ENCODE measurements around the gene MCRS1.
A peak's percentile ranks its signal among the peaks of the same experiment; 100 is the strongest.

The MCRS1 gene

DNA sequence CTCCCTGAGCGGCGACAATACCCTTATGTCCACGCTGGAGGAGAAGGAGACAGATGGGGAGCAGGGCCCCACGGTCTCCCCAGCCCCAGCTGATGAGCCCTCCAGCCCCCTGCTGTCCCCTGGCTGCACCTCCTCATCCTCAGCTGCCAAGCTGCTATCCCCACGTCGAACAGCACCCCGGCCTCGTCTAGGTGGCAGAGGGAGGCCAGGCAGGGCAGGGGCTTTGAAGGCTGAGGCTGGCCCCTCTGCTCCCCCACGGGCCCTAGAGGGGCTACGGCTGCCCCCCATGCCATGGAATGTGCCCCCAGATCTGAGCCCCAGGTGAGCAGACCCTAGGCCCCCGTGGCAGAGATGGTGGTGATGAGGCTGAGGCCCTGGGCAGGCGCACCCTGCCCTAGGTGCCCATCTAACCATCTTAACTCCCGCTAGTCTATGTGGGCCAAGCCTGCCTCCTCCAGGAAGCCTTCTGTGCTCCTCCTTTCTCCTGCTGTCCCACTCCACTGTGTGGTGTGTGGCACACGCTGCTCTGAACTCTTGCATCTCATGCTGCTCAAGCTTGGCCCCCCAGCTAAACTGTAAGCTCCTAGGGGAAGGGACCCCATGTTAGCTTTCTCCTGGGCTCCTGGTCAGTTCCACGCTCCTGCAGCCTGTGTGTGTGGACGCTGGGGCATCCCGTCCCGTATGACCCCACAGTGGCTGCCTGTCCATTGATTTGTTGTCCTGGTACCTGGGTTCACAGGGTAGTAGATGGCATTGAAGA is 12.1 kb downstream of the MCRS1 start:
- no peak for TF ChIP-seq CTCF (conservative IDR thresholded peaks at IDR 0.05; ENCODE audit: control insufficient read depth, insufficient read depth, low read depth, low read length)
- no peak for DNase-seq (ENCODE audit: low read depth)
- H3K4me3 ChIP-seq (ENCODE audit: control insufficient read depth, low read depth, low read length), result no peak overlapping the region

DNA sequence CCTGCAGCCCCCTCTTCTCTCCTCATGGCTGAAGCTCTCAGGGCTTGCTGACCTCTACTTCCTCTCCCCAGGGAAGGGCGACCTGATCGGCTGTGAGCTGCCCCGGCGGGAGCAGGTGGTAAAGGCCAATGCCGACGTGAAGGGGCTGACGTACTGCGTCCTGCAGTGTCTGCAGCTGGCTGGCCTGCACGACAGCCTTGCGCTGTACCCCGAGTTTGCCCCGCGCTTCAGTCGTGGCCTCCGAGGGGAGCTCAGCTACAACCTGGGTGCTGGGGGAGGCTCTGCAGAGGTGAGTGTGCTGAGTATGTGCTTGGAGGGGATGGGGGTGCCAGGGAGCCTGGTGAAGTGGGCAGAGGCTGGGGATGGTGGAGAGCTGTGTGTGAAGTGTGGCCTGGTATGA is 13.7 kb downstream of the MCRS1 start:
- no peak for TF ChIP-seq CTCF (conservative IDR thresholded peaks at IDR 0.05; ENCODE audit: control insufficient read depth, insufficient read depth, low read depth, low read length)
- DNase-seq (ENCODE audit: low read depth), result no peak
- H3K4me3 ChIP-seq (ENCODE audit: control insufficient read depth, low read depth, low read length), result no peak overlapping the region

DNA sequence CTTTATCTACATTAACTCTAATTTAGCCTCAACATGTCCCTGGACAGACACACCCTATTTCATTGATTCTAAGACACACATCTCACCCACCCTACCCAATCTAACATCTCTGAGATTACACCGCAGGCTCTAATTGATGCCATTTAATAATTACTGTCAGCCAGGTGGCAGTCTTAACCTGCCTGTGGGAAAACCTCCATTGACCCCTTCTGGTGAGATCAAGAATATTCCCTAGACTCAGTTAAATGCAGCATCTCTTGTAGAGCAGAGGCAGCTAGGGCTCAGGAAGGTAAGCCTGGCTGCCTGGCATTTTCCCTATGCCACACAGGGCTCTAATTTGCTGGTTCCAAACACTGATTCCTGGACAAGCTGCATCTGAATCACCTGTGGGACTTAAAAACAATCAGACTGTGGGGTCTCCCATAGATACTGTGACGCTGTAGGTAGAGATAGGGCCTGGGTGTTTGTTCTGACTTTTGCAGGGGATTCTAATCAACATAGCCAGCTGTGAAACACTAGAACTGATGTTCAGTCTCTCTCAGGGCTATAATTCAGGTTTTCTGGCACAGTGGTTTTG is 14.3 kb downstream of the MCRS1 start:
- no peak overlapping the region for H3K4me3 ChIP-seq (ENCODE audit: control insufficient read depth, low read depth, low read length)
- peak; percentile 35 for TF ChIP-seq CTCF (conservative IDR thresholded peaks at IDR 0.05; ENCODE audit: control insufficient read depth, insufficient read depth, low read depth, low read length)
- DNase-seq (ENCODE audit: low read depth), result peak; percentile 16

- H3K4me3 ChIP-seq (ENCODE audit: control insufficient read depth, low read depth, low read length), result no peak overlapping the region
- DNase-seq (ENCODE audit: low read depth), result no peak
- TF ChIP-seq CTCF (conservative IDR thresholded peaks at IDR 0.05; ENCODE audit: control insufficient read depth, insufficient read depth, low read depth, low read length), result no peak
These were observed 15.0 kb downstream of the MCRS1 start for GRCh38 chr12:49552899-49553298.

GRCh38 chr12:49552425-49552824 is 15.5 kb downstream of the MCRS1 start:
- no peak for TF ChIP-seq CTCF (conservative IDR thresholded peaks at IDR 0.05; ENCODE audit: control insufficient read depth, insufficient read depth, low read depth, low read length)
- DNase-seq (ENCODE audit: low read depth), result no peak
- H3K4me3 ChIP-seq (ENCODE audit: control insufficient read depth, low read depth, low read length), result no peak overlapping the region

GRCh38 chr12:49552014-49552413 is 15.9 kb downstream of the MCRS1 start:
- TF ChIP-seq CTCF (conservative IDR thresholded peaks at IDR 0.05; ENCODE audit: control insufficient read depth, insufficient read depth, low read depth, low read length), result no peak
- DNase-seq (ENCODE audit: low read depth), result no peak
- no peak overlapping the region for H3K4me3 ChIP-seq (ENCODE audit: control insufficient read depth, low read depth, low read length)

All from fibroblast of mammary gland (primary cell).